Cardiac fibroblast (primary cell): Measurements from ENCODE around the gene CNFN.

Source experiments
- DNase-seq, 2 donors: peaks; one replicate each; pipeline versions ENCODE4 v3.0.0 to v3.0.0-alpha.2; 2010; ENCODE audit warnings: low read depth in 2 of 2
- H3K4me3 ChIP-seq, 2 donors: replicated peaks in 1 of 2; 1 replicate in 1 of 2; 2 replicates in 1 of 2; pipeline ENCODE4 v1.5.1; 2011; ENCODE audit warnings: low read depth in 2 of 2, low read length in 2 of 2, mild to moderate bottlenecking in 2 of 2, moderate library complexity in 1 of 2
- CTCF ChIP-seq: IDR thresholded peaks from one replicate; pipeline ENCODE4 v1.5.1; 2011; ENCODE audit warnings: low read depth, mild to moderate bottlenecking, low read length, inconsistent platforms

Gene CNFN

GRCh38 chr19:42389899-42390298, at the start of gene CNFN:
Gene CNFN, minus strand, starts transcription at chr19:42390297. Its CDS starts 1,260 bp downstream, at chr19:42389037.
- H3K4me3 ChIP-seq: no peak within 1 kb of the TSS
- TF ChIP-seq CTCF: no peak
- DNase-seq: no peak

GRCh38 chr19:42436006-42436405, 45.9 kb upstream of the CNFN start:
- no peak for TF ChIP-seq CTCF
- DNase-seq: peak; percentile 35 to 53
- no peak overlapping the region for H3K4me3 ChIP-seq

GRCh38 chr19:42435316-42435715, 45.2 kb upstream of the CNFN start:
- no peak overlapping the region for H3K4me3 ChIP-seq
- no peak for DNase-seq
- no peak for TF ChIP-seq CTCF

GRCh38 chr19:42433503-42434260, 43.6 kb upstream of the CNFN start:
- H3K4me3 ChIP-seq: no peak overlapping the region
- peak; percentile 79 for TF ChIP-seq CTCF
- peak; percentile 75 to 82 for DNase-seq

GRCh38 chr19:42431486-42431885, 41.4 kb upstream of the CNFN start:
- no peak for TF ChIP-seq CTCF
- no peak for DNase-seq
- H3K4me3 ChIP-seq: no peak overlapping the region

GRCh38 chr19:42428676-42429075, 38.6 kb upstream of the CNFN start:
- no peak for TF ChIP-seq CTCF
- H3K4me3 ChIP-seq: no peak overlapping the region
- no peak for DNase-seq

- no peak for TF ChIP-seq CTCF
- no peak within 1 kb of the TSS for H3K4me3 ChIP-seq
- DNase-seq: peak in 1 of 2 donors; percentile 39
Measured at GRCh38 chr19:42427313-42427712, 37.2 kb upstream of the CNFN start, which contains the start of gene LIPE. Gene LIPE, minus strand, starts transcription at chr19:42427388. Its CDS starts 239 bp downstream, at chr19:42427149.
